Measurements from ENCODE around the gene VILL. TPM values are rescaled to one million over a fixed set of nuclear protein-coding genes. Genes with fewer than 3 reads are reported as not detected.
"Not testable (repeated sequence)": the region's sequence is repeated elsewhere in the genome, so short reads cannot be mapped to it uniquely, and the experiment has no call there.

Gene VILL
- total RNA-seq, 1 experiment from 2014 or later: 2.9 TPM

- ChIA-PET CTCF (no interaction called here), POLR2A (ENCODE audit: low non-redundant PET) (no interaction called here)
- TF ChIP-seq EZH2 (IDR thresholded peaks at IDR 0.05; ENCODE audit: borderline replicate concordance, low read depth, low read length, poor library complexity, severe bottlenecking) (no peak), CTCF (conservative IDR thresholded peaks at IDR 0.05; ENCODE audit: low read depth, low read length) (no peak)
- no peaks in the 10 kb centered on the region for H3K27me3 ChIP-seq (replicated peaks; ENCODE audit: insufficient read depth, low read depth, low read length, poor library complexity)
- no peak overlapping the region for H3K4me3 ChIP-seq (ENCODE audit: low read depth, low read length, poor library complexity, severe bottlenecking)
- no peak overlapping the region for H3K27ac ChIP-seq (ENCODE audit: low read depth, low read length, poor library complexity, severe bottlenecking)
- DNase-seq (ENCODE audit: low spot score): no peak
- no peaks in the 10 kb centered on the region for H3K36me3 ChIP-seq (ENCODE audit: insufficient read depth, low read length, poor library complexity, severe bottlenecking)
- no peaks in the 10 kb centered on the region for H3K4me1 ChIP-seq (ENCODE audit: insufficient read depth, low read length, poor library complexity, severe bottlenecking)
- H3K9me3 ChIP-seq (ENCODE audit: low read depth, low read length, poor library complexity, severe bottlenecking): no peaks in the 10 kb centered on the region
- intact Hi-C loops (cut with micrococcal nuclease; ENCODE audit: unreplicated experiment): no loop called here
- BruUV-seq (replicated peaks): no TSS peak
Observed at GRCh38 chr3:37986479-37987314, 3.9 kb upstream of the VILL start.

- Histone ChIP-seq H3K4me3 (ENCODE audit: low read depth, low read length, poor library complexity, severe bottlenecking) (no peak overlapping the region), H3K9me3 (ENCODE audit: low read depth, low read length, poor library complexity, severe bottlenecking) (no peaks in the 10 kb centered on the region), H3K4me1 (ENCODE audit: insufficient read depth, low read length, poor library complexity, severe bottlenecking) (no peaks in the 10 kb centered on the region), H3K27me3 (replicated peaks; ENCODE audit: insufficient read depth, low read depth, low read length, poor library complexity) (no peaks in the 10 kb centered on the region), H3K27ac (ENCODE audit: low read depth, low read length, poor library complexity, severe bottlenecking) (no peak overlapping the region), H3K36me3 (ENCODE audit: insufficient read depth, low read length, poor library complexity, severe bottlenecking) (no peaks in the 10 kb centered on the region)
- ChIA-PET CTCF (no interaction called here), POLR2A (ENCODE audit: low non-redundant PET) (no interaction called here)
- BruUV-seq (replicated peaks): no TSS peak
- intact Hi-C loops (cut with micrococcal nuclease; ENCODE audit: unreplicated experiment): no loop called here
- TF ChIP-seq EZH2 (IDR thresholded peaks at IDR 0.05; ENCODE audit: borderline replicate concordance, low read depth, low read length, poor library complexity, severe bottlenecking) (no peak), CTCF (conservative IDR thresholded peaks at IDR 0.05; ENCODE audit: low read depth, low read length) (no peak)
- DNase-seq (ENCODE audit: low spot score): no peak
Observed at GRCh38 chr3:37987315-37987697, 3.3 kb upstream of the VILL start.

GRCh38 chr3:37987751-37988179, 2.8 kb upstream of the VILL start:
- ChIA-PET POLR2A (ENCODE audit: low non-redundant PET) (no interaction called here), CTCF (no interaction called here)
- Histone ChIP-seq H3K9me3 (ENCODE audit: low read depth, low read length, poor library complexity, severe bottlenecking) (no peaks in the 10 kb centered on the region), H3K4me3 (ENCODE audit: low read depth, low read length, poor library complexity, severe bottlenecking) (no peak overlapping the region), H3K4me1 (ENCODE audit: insufficient read depth, low read length, poor library complexity, severe bottlenecking) (no peaks in the 10 kb centered on the region), H3K27ac (ENCODE audit: low read depth, low read length, poor library complexity, severe bottlenecking) (no peak overlapping the region), H3K27me3 (replicated peaks; ENCODE audit: insufficient read depth, low read depth, low read length, poor library complexity) (no peaks in the 10 kb centered on the region), H3K36me3 (ENCODE audit: insufficient read depth, low read length, poor library complexity, severe bottlenecking) (no peaks in the 10 kb centered on the region)
- no TSS peak for BruUV-seq (replicated peaks)
- DNase-seq (ENCODE audit: low spot score): no peak
- TF ChIP-seq CTCF (conservative IDR thresholded peaks at IDR 0.05; ENCODE audit: low read depth, low read length): no peak
- intact Hi-C loops (cut with micrococcal nuclease; ENCODE audit: unreplicated experiment): no loop called here

GRCh38 chr3:37988376-37988775, 2.2 kb upstream of the VILL start:
- H3K36me3 ChIP-seq (ENCODE audit: insufficient read depth, low read length, poor library complexity, severe bottlenecking): not testable (repeated sequence)

More at GRCh38 chr3:37988376-37988775, 2.2 kb upstream of the VILL start:
- CTCF ChIA-PET; H3K4me1 ChIP-seq (ENCODE audit: insufficient read depth, low read length, poor library complexity, severe bottlenecking); H3K27ac ChIP-seq (ENCODE audit: low read depth, low read length, poor library complexity, severe bottlenecking); H3K27me3 ChIP-seq (replicated peaks; ENCODE audit: insufficient read depth, low read depth, low read length, poor library complexity); BruUV-seq (replicated peaks); intact Hi-C loops (cut with micrococcal nuclease; ENCODE audit: unreplicated experiment); POLR2A ChIA-PET (ENCODE audit: low non-redundant PET); H3K4me3 ChIP-seq (ENCODE audit: low read depth, low read length, poor library complexity, severe bottlenecking); DNase-seq (ENCODE audit: low spot score); H3K9me3 ChIP-seq (ENCODE audit: low read depth, low read length, poor library complexity, severe bottlenecking): not testable (repeated sequence)
